ENCODE measurements around the gene PXYLP1. TPM values are rescaled to one million over a fixed set of nuclear protein-coding genes. Genes with fewer than 3 reads are reported as not detected.

PXYLP1 gene
- total RNA-seq, 4 donors from 2014 or later: 0.46 to 13.1 (median 2.2) TPM

- ATAC-seq: no peak
- H3K9me3 ChIP-seq: no peaks in the 10 kb centered on the region
- no peaks in the 10 kb centered on the region for H3K36me3 ChIP-seq
- DNase-seq: no peak
- H3K27me3 ChIP-seq: no peaks in the 10 kb centered on the region
- intact Hi-C loops (cut with DNase I; ENCODE audit: low total_unique reads) (no loop called here), in situ Hi-C loops (cut with MboI; ENCODE audit: low sequenced_read_pairs in 4 of 4) (no loop called here)
- no peak for TF ChIP-seq CTCF (IDR thresholded peaks at IDR 0.05 in 4 of 5, conservative IDR thresholded peaks at IDR 0.05 in 1 of 5)
- no peak for TF ChIP-seq POLR2A (IDR thresholded peaks at IDR 0.05)
- H3K4me3 ChIP-seq: no peak overlapping the region
- no peak overlapping the region for H3K27ac ChIP-seq
- no peaks in the 10 kb centered on the region for H3K4me1 ChIP-seq
These were observed 30.1 kb downstream of the PXYLP1 start for GRCh38 chr3:141261472-141262307.

- Histone ChIP-seq H3K9me3 (no peaks in the 10 kb centered on the region), H3K27ac (no peak overlapping the region), H3K36me3 (no peaks in the 10 kb centered on the region), H3K27me3 (no peaks in the 10 kb centered on the region), H3K4me3 (no peak overlapping the region), H3K4me1 (no peaks in the 10 kb centered on the region)
- intact Hi-C loops (cut with DNase I; ENCODE audit: low total_unique reads) (no loop called here), in situ Hi-C loops (cut with MboI; ENCODE audit: low sequenced_read_pairs in 4 of 4) (no loop called here)
- no peak for TF ChIP-seq POLR2A (IDR thresholded peaks at IDR 0.05)
- no peak for TF ChIP-seq CTCF (IDR thresholded peaks at IDR 0.05 in 4 of 5, conservative IDR thresholded peaks at IDR 0.05 in 1 of 5)
- ATAC-seq (no peak), DNase-seq (no peak)
These were observed 30.7 kb downstream of the PXYLP1 start for GRCh38 chr3:141262308-141262705.

- in situ Hi-C loops (cut with MboI; ENCODE audit: low sequenced_read_pairs in 4 of 4): no loop called here
- no peak overlapping the region for H3K4me3 ChIP-seq
These were observed 34.6 kb downstream of the PXYLP1 start for GRCh38 chr3:141266186-141266585.

GRCh38 chr3:141266797-141267555 lies 35.4 kb downstream of the PXYLP1 start:
- intact Hi-C loops (cut with DNase I; ENCODE audit: low total_unique reads) (no loop called here), in situ Hi-C loops (cut with MboI; ENCODE audit: low sequenced_read_pairs in 4 of 4) (no loop called here)
- TF ChIP-seq POLR2A (IDR thresholded peaks at IDR 0.05) (no peak), CTCF (IDR thresholded peaks at IDR 0.05 in 4 of 5, conservative IDR thresholded peaks at IDR 0.05 in 1 of 5) (no peak)
- ATAC-seq (no peak), DNase-seq (no peak)
- Histone ChIP-seq H3K27ac (no peak overlapping the region), H3K36me3 (no peaks in the 10 kb centered on the region), H3K27me3 (no peaks in the 10 kb centered on the region), H3K4me1 (peaks cover 0 to 2% of the 10 kb centered on the region in 2 donors), H3K9me3 (no peaks in the 10 kb centered on the region), H3K4me3 (peak overlapping the region in 2 of 4 donors; percentile 20 to 22)

More at GRCh38 chr3:141266186-141266585, 34.6 kb downstream of the PXYLP1 start:
- ATAC-seq (no peak), DNase-seq (no peak)
- Histone ChIP-seq H3K9me3 (no peaks in the 10 kb centered on the region), H3K27me3 (no peaks in the 10 kb centered on the region), H3K4me1 (no peaks in the 10 kb centered on the region), H3K27ac (no peak overlapping the region), H3K36me3 (no peaks in the 10 kb centered on the region)
- intact Hi-C loops (cut with DNase I; ENCODE audit: low total_unique reads): no loop called here
- no peak for TF ChIP-seq POLR2A (IDR thresholded peaks at IDR 0.05)
- no peak for TF ChIP-seq CTCF (IDR thresholded peaks at IDR 0.05 in 4 of 5, conservative IDR thresholded peaks at IDR 0.05 in 1 of 5)
